SW480 (cell line): Measurements from ENCODE around the gene CD2.
"Not testable (repeated sequence)": the region's sequence is repeated elsewhere in the genome, so short reads cannot be mapped to it uniquely, and the experiment has no call there.

Experiments
- DNase-seq: peaks from one replicate; pipeline ENCODE4 v3.0.0-alpha.2; 2016; ENCODE audit warnings: low spot score

Gene CD2

DNA sequence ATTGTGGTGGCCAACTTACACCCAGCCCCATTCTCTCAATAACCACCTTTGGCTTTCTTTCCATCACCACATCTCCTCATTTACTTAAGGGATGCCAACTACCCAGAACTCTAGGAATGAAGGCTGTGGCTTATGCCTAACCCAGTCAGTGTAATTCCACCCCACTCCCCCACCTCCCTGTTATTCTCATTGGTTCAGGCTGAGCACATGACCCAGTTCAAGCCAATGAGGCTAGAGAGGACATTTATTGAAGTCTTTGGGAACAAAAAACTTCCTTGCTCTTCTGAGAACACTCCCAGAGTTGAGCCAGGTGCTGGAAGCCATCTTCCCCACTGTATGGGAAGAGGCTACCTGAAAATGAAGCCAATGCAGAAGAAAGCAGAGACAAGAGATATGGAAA lies 22.8 kb upstream of the CD2 start:
- no peak for DNase-seq

DNA sequence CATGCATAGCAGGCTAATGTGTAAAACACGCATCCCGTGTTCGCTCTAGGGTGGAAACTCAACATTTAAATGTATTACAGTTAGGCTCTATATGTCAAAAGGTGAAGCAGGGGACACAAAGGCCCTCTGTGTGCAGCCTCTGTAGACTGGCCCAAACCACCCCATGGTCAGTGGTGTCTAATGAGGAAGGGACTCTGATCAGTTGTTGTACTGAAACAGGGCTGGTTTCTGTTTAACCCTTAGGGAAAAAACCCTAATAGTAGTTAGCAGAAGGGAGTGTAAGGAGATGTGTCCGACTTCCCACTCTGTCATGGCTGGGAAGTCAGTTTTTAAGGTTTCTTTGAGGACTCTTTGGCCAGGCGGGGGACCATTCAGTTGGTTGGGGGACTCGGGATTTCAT lies 21.5 kb upstream of the CD2 start:
- no peak for DNase-seq

DNA sequence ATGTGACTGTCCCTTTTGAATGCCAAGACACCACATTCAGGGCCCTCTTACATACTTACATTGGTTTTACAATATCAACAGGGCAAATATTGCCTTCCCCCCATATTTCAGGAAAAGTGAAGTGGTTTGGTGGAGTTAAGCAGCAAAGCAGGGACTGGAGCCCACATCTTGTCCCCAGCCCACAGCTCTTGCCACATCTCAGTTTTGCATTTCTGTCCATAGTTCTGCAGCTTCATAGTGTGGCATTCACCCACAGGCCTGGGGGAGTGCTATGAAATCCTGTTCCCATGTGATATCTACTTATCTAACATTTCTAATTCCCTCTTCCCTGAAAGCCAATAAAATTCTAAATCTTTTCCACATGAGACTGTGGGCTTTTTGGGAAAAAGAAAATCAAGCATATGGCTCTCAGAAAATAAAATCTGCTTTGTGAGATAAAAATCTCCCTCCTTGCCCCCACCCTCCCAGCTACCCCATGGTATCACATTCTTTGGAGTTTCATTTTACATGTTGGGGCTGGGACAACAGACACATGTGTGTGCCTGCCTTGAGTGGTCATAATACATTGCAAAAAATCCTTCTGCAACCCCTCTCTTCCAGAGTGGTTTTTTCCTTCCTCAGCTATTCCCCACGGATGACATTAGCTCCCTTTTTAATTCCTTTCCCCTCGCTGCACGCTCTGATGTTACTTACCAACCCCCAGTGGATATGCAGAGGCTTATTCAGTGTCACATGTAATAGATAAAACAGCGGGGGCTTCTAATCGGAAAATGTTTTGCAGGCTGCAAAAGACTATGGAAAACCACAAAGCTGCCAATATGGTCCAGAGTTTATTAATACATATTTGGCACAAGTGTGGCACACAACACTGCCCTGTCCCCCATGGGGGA lies 20.5 kb upstream of the CD2 start:
- no peak for DNase-seq

DNA sequence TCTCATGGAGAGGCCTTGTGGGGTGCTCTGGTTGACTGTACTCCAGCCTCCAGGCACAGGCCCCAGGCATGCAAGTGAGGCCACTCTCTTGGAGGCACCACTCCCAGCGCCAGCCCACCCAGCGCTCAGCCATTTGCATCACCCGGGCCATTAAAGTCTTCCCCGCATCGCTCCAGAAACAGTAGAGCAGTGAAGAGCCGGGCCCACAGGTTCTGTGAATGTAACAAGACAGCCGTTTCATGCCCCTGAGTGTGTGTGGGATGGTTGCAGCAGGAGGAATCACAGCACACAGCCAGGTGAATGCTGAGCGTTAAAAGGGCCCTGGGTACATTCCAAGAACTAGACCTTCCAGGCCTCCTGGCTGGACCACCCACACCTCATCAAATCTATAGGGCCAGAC lies 19.0 kb upstream of the CD2 start:
- DNase-seq: no peak

DNA sequence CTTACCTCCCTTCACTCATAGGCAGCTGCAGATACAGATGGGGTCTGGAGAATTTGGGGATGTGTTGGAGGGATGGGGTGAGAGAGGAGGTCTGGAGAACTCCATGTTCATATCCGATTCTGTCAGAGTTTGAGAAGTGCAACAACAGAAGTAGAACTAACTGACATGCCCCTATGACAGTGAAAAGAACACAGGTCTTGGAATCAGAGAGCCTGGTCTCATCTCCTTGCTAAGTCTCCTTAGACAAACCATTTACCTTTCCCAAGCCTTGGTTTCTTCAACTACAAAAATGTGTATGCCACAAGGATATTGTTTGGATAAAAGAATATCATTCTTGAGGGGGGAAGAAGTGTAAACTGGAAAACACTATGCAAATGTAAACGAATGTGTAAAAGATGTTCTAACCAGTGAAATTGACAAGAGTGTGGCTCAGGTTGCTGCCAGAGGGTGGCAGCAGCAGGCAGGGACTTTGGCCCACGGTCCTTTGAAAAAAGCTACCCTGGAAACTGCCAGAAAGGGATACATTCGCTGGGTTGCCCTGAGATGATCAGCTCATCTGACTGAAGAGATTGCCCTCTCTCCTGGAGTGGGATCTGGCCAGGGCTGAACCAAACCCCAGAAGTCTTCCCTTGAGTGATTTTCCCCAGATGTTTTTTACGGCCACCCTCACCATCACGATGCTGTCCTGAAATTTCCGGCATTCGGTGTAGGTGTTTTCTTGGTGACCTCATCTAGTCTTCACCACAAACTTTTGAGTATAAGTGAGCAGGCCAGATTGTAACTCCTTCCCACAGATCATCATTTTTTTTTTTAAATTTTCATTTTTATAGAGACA lies 17.0 kb upstream of the CD2 start:
- DNase-seq: peak; percentile 53

DNA sequence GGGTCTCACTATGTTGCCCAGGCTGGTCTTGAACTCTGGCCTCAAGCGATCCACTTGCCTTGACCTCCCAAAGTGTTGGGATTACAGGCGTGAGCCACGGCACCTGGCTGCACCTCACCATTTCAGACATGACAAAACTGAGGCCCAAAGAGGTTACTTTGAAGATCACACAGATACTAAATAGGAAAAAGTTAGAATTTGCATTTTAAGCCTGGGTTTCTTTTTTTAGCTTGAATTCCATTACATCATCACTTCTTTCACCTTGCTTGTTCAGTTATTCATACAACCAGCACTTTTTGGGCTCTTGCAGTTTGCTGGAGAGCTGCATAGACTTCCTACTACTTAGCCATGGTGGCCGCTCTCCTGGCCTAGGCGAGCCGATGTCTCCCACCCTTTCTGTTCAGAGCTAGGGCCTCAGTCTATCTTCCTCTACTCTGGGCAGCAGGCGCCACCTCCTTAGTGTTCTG lies 16.3 kb upstream of the CD2 start:
- no peak for DNase-seq

DNA sequence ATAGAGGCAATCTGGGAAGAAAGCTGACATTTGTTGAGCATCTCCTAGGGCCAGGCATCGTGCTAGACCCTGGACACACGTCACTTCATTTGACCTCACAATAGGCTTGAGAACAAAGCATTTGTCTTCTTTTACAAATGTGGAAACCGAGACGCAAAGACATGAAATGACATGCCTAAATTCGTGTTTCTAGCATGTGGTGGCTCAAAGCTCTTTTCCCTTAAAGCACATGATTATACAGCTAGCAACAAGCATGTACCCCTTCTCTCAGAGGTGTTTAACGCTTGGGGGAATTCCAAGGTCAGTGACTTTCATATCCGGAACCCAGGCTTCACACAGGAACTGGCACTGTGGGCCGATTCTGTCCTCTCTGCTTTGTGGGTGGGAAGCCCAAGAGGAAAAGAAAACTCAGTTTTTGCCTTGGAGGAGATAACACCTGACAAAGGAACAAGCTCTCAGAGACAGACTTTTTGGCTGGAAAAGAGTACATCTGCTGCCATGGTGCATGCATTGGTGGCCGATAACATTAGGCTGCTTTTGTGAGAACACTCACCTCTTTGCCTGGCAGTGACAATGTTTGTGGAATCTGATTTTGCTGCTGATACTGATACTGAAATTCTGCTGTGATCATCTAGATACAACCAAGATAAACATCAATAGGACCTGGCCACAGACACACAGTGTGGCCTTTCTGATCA lies 15.4 kb upstream of the CD2 start:
- DNase-seq: no peak

DNA sequence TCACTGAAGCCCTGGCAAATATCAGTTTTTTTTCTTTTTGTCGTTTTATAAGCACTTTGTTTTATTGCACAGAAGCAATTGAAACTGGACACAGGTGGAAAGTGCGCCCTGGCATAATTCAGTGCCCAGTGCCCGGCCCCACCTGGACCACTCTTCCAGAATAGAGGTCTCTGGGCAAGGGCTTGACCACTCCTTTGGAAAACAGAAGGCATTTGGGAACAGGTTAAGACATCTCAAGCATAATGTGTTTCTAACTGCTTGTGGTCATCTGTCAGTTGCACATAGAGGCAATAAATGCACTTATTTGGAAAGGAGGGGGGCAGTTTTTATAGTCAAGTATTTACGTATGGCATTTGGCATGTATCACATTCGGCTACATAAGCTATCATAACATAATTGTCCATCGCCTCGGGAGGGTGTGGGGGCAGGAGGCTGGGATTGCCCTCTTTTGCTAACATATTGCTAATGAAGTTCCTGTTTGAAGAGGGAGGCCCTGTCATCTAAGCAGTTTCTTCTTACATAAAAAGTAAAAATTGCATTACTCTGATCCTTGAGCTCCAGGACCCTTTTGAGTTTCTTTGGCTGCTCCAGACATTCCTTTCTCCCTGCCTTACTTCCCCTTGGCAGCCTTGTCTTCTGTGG lies 14.7 kb upstream of the CD2 start:
- DNase-seq: no peak

DNA sequence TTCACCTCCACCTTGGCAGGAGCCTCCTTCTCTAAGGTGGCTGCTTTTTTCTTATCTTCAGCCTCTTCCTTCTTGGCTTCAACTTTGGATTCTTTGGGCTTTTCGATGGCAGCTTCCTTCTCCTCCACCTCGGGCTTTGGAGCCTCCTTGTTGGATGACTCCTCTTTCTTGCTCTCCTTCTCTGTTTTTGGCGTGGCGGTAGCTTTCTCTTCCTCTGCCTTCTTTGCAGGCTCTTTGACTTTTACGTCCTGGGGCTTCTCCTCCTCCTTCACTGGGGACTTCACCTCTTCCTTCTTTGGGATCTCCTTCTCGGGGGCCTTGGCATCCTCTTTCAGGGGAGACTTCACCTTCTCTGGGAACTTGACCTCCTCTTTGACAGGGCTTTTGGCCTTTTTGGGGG lies 13.9 kb upstream of the CD2 start:
- DNase-seq: no peak

DNA sequence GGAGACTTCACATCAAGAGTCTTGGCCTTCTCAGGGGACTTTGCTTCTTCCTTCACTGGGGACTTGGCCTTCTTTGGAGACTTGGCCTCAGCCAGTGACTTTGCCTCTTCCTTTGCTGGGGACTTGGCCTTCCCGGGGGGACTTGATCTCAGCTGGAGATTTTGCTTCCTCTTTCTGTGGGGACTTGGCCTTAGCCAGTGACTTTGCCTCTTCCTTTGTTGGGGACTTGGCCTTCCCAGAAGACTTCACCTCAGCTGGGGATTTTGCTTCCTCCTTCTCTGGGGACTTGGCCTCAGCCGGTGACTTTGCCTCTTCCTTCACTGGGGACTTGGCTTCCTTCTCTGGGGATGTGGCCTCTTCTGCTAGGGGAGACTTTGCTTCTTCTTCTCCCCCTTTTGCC lies 13.5 kb upstream of the CD2 start:
- DNase-seq: no peak

DNA sequence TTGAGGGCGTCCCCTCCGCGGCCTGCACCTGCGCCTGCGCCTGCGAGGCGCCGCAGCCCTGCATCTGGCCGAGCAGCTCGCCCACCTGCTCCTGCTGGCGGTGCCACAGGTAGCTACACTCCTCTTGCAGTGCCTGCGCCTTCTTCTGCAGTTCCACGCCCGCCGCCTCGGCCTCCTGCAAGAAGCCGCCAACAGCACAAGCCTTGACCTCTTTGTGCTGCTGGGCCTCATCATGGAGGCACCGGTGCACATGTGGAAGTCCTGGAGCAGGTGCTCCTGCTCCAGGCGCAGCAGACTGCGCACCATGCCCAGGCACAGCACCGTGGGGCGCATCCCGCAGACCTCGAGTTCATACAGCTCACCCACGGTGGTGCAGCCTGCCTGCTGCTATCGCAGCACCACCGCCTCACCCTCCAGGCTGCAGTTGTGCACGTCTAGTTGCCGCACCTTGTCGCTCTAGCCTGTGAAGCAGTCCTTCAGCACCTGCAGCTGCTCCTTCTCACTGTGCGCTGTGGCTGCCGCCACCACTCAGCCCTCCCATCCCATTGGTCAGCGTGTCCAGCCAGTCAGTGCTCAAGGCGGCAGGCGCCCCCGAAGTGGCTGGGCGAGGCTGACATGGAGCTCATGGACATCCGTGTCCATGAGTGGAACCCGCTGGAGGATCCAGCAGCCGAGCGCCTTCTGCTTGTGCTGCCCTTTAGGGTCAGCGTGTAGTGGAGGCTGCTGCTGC lies 12.2 kb upstream of the CD2 start:
- no peak for DNase-seq

DNA sequence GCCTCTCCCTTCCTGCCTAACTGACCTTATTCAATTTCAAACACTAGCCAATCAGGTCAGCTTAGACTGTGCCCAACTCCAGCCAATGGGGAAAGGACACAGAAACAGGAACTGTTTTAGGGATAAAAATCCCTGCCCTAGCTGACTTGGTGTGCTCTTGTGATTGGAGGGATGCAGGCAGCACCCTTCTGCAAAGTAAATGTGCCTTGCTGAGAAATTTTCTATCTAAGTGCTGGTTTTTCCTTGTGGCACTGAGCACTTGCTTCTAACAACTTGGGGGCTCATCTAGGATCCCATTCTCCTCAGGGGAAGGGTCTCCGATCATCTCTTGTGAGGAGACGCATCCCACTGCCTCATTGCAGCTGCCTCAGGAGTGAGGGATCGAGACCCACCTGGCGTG lies 10.7 kb upstream of the CD2 start:
- no peak for DNase-seq

DNA sequence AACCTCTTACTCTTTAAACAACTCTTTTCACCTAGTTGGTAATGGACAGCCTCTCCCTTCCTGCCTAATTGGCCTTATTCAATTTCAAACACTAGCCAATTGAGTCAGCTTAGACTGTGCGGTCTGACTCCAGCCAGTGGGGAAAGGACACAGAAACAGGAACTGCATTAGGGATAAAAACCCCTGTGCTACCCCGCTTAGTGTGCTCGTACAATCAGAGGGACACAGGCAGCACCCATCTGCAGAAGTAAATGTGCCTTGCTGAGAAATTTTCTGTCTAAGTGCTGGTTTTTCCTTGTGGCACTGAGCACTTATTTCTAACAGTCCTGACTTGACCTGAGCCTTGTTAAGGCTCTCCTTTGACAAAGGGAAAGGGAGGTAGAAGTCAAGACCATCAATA lies 6.0 kb upstream of the CD2 start:
- DNase-seq: no peak

DNA sequence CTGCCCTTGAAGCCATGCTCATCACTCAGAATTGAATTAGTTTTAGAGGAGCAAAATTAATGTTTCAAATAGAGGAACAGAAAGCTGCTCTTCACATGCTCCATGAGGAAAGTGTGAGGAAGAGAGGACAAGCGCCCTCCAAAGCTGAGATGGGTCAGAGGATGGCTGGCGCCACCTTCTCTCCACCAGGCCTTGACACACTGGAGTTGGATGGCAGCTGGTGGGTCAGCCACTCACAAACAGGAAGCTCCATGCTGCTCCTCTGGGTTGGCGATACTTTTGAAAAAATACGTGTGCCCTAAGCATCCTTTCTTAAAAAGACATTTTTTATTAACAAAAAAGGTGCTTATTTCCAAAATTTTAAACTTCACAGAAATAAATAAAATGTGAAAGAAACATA lies 3.1 kb upstream of the CD2 start:
- DNase-seq: no peak

DNA sequence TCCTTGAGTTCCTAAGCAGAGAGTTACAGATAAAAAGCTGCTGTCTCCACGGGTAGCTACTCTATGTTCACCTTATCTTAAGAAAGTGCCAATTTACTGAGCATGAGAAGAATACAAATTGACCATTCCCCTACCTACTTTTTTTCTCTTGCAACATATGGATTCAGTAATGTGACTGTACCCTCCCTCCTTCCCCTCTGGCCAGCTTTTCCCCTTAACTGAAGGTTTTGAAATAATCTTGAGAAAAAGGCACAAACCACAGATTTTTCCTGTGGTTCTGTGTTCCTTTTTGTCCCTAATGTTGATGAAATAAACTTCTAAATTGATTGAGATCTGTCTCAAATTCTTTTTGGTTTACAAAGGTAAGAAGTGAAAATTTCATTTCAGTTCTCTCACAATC lies 2.6 kb upstream of the CD2 start:
- DNase-seq: no peak

DNA sequence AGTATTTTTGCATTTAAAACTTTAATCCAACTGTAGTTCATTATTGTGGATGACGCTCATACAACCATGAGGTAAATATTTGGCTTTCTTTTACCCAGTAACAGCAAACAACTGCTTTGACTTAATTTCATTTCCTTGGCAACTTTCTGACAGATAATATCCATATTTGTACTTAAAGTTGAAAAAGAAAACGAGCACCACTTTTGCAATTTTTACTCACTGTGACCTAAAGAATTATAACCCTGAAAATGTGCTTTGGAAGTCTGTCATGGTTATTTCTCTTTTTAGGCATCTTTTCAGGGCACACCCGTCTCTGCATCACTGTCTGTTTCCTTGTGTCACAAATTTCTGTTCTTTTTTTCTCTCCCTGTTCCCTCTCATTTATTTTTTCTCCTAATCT lies 918 bp upstream of the CD2 start:
- DNase-seq: no peak

DNA sequence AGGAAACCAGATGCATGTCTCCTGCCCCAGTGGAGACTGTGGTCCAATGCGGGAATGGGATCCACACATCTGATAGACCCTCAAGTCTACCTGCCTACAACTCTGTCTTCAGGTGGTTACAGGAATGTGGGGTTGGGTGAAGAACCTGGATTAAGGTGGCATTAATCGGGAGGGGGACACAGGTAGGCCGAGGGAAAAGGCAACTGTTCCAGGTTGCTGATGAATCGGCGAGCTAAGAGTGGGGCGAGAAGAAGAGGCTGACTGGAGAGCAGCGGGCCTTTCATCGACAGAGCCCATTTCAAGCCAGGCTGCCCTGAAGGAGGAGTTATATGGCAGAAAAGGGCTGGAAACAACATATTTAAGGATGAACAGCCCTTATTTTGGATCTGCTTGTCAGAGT lies 836 bp downstream of the CD2 start:
- DNase-seq: no peak

DNA sequence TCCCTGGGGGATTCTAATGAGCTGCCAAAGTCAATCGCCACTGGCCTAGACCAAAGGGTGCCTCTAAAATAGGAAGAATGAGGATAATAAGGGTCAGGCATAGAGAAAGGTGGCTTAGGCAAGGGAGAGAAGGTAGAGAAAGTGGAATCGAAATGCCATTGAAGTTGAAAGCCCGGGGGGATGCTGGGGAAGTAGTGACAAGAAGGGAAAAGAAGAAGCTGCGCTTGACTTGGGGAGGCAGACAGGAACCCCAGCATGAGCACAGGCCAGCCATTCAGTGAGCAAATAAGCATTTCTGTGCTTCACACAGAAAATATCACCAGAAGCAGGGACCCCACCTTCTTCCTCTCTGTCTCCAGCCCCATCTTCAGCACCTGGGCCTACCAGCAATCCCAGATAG lies 1.5 kb downstream of the CD2 start:
- DNase-seq: no peak

DNA sequence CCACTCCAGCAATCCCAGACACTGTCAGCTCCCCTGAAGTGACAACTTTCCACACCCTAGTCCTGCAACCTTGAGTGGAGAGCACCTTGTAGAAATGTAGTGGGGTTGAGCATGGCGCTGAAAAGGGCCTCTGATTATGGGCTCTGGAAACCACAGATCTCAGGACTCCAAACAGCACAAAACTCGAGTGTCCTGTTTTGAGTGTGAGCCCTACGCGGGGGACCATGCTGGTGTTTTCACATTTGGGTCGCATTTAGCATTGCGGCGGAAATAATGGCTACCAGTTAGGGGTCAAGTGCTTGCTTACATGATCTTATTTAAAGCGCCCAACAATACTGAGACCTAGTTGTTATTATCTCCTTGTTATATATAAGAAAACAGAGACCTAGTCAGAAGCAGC lies 1.9 kb downstream of the CD2 start:
- not testable (repeated sequence) for DNase-seq

DNA sequence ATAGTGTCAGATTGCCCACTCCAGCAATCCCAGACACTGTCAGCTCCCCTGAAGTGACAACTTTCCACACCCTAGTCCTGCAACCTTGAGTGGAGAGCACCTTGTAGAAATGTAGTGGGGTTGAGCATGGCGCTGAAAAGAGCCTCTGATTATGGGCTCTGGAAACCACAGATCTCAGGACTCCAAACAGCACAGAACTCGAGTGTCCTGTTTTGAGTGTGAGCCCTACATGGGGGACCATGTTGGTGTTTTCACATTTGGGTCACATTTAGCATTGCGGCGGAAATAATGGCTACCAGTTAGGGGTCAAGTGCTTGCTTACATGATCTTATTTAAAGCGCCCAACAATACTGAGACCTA lies 4.2 kb downstream of the CD2 start:
- not testable (repeated sequence) for DNase-seq

DNA sequence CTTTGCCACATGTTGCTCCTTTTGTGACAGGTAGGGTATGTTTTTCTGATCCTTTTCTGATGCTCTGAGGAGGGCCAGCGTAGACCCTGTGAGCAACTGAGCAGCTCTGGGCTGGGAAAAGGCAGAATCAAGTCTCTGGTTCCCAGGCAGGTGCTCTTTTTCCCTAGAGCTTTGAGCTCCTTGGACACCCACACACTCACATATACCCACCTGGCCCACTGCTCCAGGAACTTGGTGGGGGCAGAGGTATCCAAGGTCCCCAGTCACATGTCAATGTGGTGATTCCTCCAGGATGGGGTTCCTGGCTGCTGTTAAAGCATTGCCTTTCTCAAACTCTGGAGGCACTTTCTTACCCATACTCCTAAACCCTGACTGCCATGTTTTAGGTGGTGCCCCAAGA lies 5.4 kb downstream of the CD2 start:
- no peak for DNase-seq

DNA sequence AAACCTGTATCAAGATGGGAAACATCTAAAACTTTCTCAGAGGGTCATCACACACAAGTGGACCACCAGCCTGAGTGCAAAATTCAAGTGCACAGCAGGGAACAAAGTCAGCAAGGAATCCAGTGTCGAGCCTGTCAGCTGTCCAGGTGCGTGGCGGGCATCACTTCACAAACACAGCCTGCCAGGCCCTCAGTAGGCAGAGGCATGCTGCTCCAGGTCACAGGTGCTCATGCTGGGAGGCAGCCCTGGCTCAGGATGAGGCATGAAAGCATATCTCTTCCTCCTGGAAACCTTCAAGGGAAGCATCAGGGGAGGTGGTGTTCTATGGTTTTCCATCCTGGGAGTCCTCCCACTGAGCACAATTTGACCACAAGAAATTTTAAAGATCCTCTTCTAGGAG lies 6.3 kb downstream of the CD2 start:
- DNase-seq: no peak
